Esophagus muscularis mucosa (tissue), 4 donors: ENCODE data around the gene PDGFRB.

Experiments
- EP300 ChIP-seq: sonication (generic); formaldehyde crosslinking; IDR thresholded peaks from one replicate; pipeline ENCODE4 v1.6.1; 2017; ENCODE audit warnings: antibody characterized with exemption
- POLR2A ChIP-seq: fragments of 450-650 bp; IDR thresholded peaks from one replicate; pipeline ENCODE4 v1.6.1; 2017; ENCODE audit warnings: antibody characterized with exemption, moderate library complexity, mild to moderate bottlenecking, low read depth
- POLR2AphosphoS5 ChIP-seq, 2 donors: sonication (generic); formaldehyde crosslinking; IDR thresholded peaks; one replicate each; pipeline ENCODE4 v1.6.1; 2017; ENCODE audit warnings: antibody characterized with exemption in 2 of 2
- TF ChIP-seq, protein P1 (sequence below), 3 experiments: fragments of 200-600 bp in 2 of 3; fragments of 450-650 bp in 1 of 3; sonication (generic) in 2 of 3; IDR thresholded peaks; one replicate each; pipeline ENCODE4 v1.5.1; 2017 to 2019; ENCODE audit warnings: antibody characterized with exemption in 3 of 3, mild to moderate bottlenecking in 2 of 3, moderate library complexity in 1 of 3

DNA sequence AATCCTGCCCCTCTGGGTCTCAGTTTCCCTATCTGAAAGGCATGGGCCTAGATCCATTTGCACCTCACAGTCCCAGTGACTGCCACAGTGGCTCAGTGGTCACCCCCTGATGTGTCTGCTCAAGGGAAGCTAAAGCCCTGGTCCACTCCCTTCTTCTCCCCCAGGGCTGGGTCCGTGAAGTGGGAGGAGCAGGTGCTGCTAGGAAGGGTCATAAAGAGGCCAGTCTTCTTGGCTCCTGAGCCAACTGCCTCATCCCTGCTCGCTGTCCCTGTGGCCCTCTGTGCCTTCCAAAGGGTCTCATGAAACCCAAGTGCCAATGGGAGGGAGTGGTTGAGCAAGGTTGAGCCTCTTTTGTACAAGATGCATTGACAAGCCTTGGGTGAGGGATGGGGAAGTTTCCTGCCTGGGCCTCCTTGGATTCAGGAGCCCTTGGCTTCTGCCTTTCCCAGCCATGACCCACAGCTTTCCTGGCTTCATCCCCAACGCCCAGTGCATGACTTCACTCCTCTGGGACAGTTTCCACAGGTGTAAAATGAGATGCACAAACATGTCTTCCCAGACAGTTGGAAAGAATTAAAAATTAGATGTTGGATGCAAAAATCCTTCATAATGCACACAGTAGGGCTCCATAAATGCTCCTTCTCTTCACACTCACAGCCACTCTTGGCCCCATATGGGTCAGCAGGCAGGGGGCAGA lies 32.6 kb upstream of the PDGFRB start:
- TF ChIP-seq, protein P1, sequence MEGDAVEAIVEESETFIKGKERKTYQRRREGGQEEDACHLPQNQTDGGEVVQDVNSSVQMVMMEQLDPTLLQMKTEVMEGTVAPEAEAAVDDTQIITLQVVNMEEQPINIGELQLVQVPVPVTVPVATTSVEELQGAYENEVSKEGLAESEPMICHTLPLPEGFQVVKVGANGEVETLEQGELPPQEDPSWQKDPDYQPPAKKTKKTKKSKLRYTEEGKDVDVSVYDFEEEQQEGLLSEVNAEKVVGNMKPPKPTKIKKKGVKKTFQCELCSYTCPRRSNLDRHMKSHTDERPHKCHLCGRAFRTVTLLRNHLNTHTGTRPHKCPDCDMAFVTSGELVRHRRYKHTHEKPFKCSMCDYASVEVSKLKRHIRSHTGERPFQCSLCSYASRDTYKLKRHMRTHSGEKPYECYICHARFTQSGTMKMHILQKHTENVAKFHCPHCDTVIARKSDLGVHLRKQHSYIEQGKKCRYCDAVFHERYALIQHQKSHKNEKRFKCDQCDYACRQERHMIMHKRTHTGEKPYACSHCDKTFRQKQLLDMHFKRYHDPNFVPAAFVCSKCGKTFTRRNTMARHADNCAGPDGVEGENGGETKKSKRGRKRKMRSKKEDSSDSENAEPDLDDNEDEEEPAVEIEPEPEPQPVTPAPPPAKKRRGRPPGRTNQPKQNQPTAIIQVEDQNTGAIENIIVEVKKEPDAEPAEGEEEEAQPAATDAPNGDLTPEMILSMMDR (IDR thresholded peaks at IDR 0.05): no peak
- TF ChIP-seq POLR2A: no peak
- TF ChIP-seq EP300: no peak
- no peak for TF ChIP-seq POLR2AphosphoS5 (IDR thresholded peaks at IDR 0.05)
